GM19468 (cell line): ENCODE data around the gene NCKAP5.

Source experiments
- ATAC-seq: cut with Tn5 transposase; IDR thresholded peaks from one replicate; pipeline ENCODE4 v1.9.1; 2021; ENCODE audit warnings: mild to moderate bottlenecking, moderate library complexity, moderate number of reproducible peaks; ENCODE audit not compliant: unreplicated experiment; ENCODE audit errors: extremely low read depth

The NCKAP5 gene

GRCh38 chr2:133411857-133412256 lies 156.4 kb downstream of the NCKAP5 start:
- ATAC-seq = no peak

DNA sequence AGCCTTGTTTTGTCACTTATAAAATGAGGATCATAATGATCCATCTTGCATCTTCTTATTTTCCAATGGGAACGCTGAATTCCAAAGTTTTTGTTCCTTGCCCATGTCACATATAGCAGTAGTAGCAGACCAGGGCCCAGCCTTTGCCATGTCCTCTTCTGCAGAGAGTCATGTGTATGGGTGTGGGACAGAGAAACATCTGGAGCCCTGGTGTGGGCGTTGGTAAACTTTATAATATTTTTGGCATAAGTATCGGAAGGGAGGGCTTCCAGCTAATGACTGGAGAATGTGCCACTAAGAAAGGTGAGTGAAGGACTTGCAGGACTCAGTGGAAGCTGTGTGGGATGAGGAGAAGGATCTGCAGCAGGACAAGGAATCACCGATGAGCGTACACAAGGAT lies 157.2 kb downstream of the NCKAP5 start:
- ATAC-seq = no peak

- ATAC-seq = no peak
These were observed 158.5 kb downstream of the NCKAP5 start for GRCh38 chr2:133409581-133410285.

DNA sequence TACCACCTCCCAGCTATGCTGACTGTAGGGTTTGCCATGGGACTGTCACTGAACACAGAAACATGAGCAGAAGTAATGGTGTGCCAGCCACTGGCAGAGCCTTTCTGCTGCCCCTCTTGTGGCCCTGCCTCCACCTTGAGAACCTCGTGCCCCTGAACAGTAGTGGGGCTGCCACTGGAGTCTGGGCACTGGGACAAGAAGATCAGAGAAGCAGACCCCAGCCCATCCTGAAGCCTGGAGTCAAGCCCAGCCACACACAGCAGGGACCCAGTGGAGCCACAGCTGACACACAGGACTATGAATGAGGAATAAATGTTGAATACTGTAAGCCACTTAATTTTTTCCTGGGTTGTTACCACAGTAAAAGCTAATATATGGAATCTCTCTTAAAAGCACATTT lies 159.6 kb downstream of the NCKAP5 start:
- ATAC-seq = no peak

- no peak for ATAC-seq
These were observed 160.9 kb downstream of the NCKAP5 start for GRCh38 chr2:133407341-133407740.

GRCh38 chr2:133405252-133405651 lies 163.0 kb downstream of the NCKAP5 start:
- no peak for ATAC-seq

GRCh38 chr2:133400411-133400810 lies 167.9 kb downstream of the NCKAP5 start:
- no peak for ATAC-seq

DNA sequence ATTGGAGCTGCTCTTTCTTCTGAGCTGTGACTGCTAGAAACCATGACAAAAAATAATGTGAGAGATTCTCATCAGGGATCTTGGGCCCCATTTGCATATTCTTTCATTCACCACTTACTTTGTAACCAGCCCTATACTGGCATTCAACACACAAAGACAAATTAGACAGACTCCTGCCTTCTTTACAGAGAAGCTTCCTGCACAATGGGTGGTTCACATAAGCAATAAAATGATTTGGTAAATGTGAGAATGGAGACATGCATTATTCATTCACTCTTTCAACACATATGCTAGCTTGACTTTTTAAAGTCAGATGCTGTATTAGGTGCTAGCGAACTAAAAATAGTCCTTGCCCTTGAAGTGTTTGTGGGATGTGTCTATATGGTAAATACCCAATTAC lies 174.4 kb downstream of the NCKAP5 start:
- no peak for ATAC-seq

DNA sequence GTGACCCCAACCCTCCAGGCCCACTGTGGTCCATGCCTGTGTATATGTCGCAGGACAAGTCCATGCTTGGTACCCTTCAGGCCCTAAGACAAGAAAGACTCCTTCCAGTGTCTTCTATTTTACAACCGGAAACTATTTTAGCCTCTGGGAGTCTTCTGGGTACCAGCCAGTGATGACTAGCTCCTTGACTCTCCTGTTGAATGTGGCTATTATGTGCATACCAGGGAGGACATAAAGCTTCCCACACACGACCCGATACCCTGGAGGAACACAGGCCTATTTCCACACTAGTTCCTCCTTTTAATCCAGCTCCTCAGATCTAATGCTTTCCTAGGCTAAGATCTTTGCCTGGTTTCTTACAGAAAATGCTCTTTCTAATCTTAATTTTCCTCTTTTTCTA lies 178.1 kb downstream of the NCKAP5 start:
- no peak for ATAC-seq

DNA sequence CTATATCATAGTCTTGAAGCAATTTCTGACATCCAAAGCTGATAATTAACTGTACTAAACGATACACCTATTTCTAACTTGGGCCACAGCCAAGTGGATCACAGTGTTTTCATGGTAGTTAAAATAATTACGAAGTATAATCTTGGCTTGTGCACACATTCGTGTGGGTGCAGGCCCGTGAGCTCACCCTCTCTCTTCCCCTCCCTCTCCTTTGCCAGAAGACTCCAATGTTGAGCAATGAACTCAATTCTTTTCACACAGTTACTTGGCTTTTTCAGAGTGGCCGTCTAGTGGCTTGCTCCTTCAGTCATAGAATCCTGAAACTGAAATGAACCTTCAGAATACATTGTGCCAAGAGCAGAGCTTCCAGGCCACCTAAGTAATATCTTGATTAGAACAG lies 178.7 kb downstream of the NCKAP5 start:
- no peak for ATAC-seq

DNA sequence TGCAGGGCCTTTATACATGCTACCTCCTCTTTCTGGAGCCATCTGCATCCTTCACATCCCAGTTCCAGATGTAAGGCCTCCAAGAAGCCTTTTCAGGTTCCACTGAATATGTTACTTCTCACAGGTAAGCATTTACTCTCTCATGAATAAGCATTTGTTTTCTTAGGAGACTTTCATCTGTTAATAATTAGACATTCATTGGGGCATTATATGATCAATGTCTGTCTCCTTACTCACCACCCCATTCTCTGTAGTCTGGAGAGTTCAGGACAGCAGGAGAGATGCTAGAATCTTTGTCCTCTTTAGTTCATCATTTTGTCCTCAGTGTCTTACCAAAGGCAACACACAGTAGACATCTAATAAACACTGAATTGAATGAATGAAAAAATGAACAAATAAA lies 185.7 kb downstream of the NCKAP5 start:
- ATAC-seq = no peak

GRCh38 chr2:133380991-133381390 lies 187.3 kb downstream of the NCKAP5 start:
- ATAC-seq = no peak

DNA sequence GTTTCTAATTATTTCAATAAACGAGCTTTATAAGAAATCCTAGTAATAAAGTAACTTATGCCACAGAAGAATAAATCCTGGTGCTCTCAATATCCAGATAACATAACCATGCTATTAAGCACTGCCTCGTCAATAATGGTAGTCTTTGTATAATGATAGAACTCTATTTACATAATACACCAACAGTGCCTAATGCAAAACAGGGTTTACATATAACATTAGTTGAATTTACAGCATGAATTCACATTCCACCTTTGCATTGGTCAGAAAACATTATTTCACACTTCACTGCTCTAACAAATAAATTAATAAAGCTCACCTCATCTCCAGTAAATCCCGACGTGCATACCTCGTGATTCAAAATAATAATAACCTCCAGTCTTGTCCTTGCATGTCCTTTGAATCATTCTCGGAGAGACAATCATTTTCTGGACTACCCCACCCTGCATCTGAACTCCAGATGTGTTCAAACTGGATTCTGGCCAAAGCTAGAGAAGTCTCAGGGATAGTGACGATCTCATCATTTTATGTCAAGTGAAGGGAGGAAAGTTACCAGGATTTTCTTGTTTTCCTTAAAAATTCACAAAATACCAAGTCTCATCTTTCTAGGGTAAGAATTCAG lies 189.2 kb downstream of the NCKAP5 start:
- no peak for ATAC-seq

GRCh38 chr2:133378386-133378785 lies 189.9 kb downstream of the NCKAP5 start:
- ATAC-seq = no peak

DNA sequence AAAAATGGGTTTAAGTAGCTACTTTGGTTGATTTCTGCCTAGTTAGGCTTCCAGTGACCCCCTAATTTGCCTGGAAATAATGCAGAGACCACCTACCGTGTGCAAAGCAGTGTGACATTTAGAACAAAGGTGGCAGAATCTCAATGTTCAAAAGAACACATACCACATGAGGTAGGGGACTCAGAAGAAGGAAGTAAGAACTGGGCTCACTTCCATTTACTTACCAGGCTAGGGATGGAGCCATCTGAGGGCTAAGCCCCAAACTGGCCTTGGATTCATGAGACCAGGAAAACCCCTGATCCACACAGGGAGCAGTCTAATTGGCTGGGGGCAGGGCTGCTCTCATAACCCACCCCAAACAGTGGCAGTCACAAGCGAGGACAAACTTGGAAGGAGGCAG lies 190.7 kb downstream of the NCKAP5 start:
- no peak for ATAC-seq

- no peak for ATAC-seq
These were observed 191.2 kb downstream of the NCKAP5 start for GRCh38 chr2:133377021-133377481.

DNA sequence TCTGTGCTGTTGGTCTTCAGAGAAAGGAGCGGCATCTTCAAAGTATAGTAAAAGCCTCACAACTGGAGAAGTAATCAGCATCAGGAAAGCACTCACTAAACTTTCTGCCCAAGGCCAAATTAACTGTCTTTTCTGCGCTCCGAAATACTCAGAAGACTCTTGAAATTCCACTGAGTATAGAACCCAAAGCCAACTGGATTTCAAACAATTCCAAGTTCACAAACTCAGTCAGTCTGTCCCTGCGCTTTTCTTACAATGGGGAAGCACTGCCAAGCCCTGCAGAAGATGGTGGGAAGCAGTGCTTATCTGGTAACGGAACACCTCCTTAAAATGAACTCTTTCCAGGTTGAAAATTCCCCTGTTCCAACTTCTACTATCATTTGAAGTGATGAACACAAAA lies 193.5 kb downstream of the NCKAP5 start:
- no peak for ATAC-seq

GRCh38 chr2:133371286-133371685 lies 197.0 kb downstream of the NCKAP5 start:
- ATAC-seq = no peak

DNA sequence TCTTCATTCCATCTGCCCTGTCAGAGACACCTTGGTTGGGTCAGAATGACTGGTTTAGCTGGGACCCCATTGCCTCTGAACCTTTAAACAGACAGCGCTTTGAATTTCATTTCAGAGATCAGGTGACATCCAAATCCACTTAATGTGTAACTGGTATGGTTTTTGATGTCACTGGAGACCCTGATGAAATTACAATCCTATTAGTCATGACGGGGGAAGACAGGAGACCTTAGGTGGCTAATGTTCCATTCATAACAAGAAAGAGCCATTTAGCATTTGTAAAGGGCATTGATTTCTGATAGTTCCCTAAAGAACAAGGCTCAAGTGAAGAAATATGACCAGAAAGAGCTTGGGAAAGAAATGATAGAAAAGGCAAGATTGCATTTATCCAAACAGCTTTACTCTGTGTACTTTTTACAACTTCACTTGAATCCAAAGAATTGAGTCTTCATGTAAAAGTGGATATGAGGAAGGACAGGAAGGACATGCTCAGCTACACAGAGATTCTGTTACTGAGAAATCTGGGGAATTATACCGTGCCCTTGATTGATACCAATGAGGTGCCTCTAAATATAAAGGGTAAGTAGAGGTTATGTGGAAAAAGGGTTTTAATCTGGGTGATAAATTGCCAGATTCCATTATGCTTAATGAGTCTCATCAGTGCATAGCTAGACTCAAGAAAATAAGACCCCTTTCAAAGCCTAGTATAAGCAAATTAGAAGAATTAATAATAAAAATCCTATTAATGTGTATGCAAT lies 198.2 kb downstream of the NCKAP5 start:
- no peak for ATAC-seq

DNA sequence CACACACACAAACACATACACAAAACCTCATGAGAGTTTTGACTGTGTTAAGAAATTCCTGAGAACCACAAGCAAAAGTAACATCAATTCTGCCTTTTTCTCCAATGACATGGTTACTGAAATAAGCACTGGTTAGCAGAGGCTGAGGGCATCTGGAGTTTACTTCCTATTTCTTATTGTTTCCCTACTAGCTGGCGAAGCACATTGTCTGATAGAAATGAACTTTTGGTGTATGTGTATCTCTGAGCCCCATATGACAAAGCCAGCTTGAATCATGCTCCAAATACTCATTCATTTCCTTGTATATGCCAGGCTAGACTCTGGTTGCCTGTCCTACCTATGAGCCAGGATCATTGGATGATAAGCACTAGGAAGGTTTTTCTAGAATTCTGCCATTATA lies 203.1 kb downstream of the NCKAP5 start:
- no peak for ATAC-seq

GRCh38 chr2:133364636-133365035 lies 203.6 kb downstream of the NCKAP5 start:
- no peak for ATAC-seq
